H1 (cell line): ENCODE results near the gene CHAC1. TPM values are rescaled to one million over a fixed set of nuclear protein-coding genes. Genes with fewer than 3 reads are reported as not detected.

Source experiments
- CTCF ChIA-PET: fragments of 300-600 bp; sonication (Branson Sonifier 250); formaldehyde crosslinking; loops from one replicate; lab custom pipeline; 2021; ENCODE audit not compliant: partially characterized antibody; lab: Charles Lee
- POLR2A ChIA-PET: fragments of 300-600 bp; sonication (Branson Sonifier 250); formaldehyde crosslinking; loops from one replicate; lab custom pipeline; 2021; ENCODE audit warnings: inconsistent platforms; ENCODE audit not compliant: partially characterized antibody; lab: Charles Lee
- DNase-seq, 2 experiments: peaks; one replicate each; pipeline versions ENCODE4 v3.0.0 to v3.0.0-alpha.2; 2010 to 2022; ENCODE audit warnings: low spot score in 2 of 2, low read depth in 1 of 2, mixed read lengths in 1 of 2
- FAIRE-seq: peaks from 2 replicates; lab custom pipeline; 2011; peaks lifted over from hg19 to GRCh38; lab: Jason Lieb, UNC
- H2AFZ ChIP-seq: 2 replicates; pipeline ENCODE4 v1.8.1; 2012; ENCODE audit warnings: low read length, inconsistent platforms
- H2AK5ac ChIP-seq: 2 replicates; pipeline ENCODE4 v1.6.1; 2013; ENCODE audit warnings: low read depth, low read length
- H2BK120ac ChIP-seq: replicated peaks from 2 replicates; pipeline ENCODE3; 2013; ENCODE audit warnings: low read depth, low read length, inconsistent platforms
- H2BK12ac ChIP-seq: 2 replicates; pipeline ENCODE4 v1.6.1; 2013; ENCODE audit warnings: low read depth, low read length
- H2BK15ac ChIP-seq: 2 replicates; pipeline ENCODE4 v1.6.1; 2013; ENCODE audit warnings: low read length
- H2BK20ac ChIP-seq: 2 replicates; pipeline ENCODE4 v1.6.1; 2013; ENCODE audit warnings: low read length
- H2BK5ac ChIP-seq: 2 replicates; pipeline ENCODE4 v1.6.1; 2013; ENCODE audit warnings: low read depth, low read length
- H3K14ac ChIP-seq: 2 replicates; pipeline ENCODE4 v1.6.1; 2013; ENCODE audit warnings: inconsistent platforms; ENCODE audit not compliant: insufficient read length
- H3K18ac ChIP-seq: 2 replicates; pipeline ENCODE4 v1.6.1; 2013; ENCODE audit warnings: low read length; ENCODE audit errors: extremely low read depth
- H3K23ac ChIP-seq: 2 replicates; pipeline ENCODE4 v1.6.1; 2013; ENCODE audit warnings: inconsistent platforms; ENCODE audit not compliant: insufficient read length
- H3K23me2 ChIP-seq: 2 replicates; pipeline ENCODE4 v1.6.1; 2013; ENCODE audit warnings: low read depth, low read length
- H3K27ac ChIP-seq: 2 replicates; pipeline ENCODE4 v1.6.1; 2011; ENCODE audit warnings: low read depth, low read length, inconsistent platforms
- H3K27me3 ChIP-seq, 4 experiments: replicated peaks in 1 of 4; 1 replicate in 1 of 4; 2 replicates in 3 of 4; pipeline versions ENCODE4 v1.6.1 to v1.8.1; 2011 to 2013; ENCODE audit warnings: low read length in 3 of 4, mild to moderate bottlenecking in 3 of 4, inconsistent platforms in 2 of 4, mixed read lengths in 2 of 4, moderate library complexity in 1 of 4; ENCODE audit not compliant: control insufficient read depth in 3 of 4, insufficient read depth in 3 of 4; ENCODE audit errors: extremely low read depth in 1 of 4
- H3K36me3 ChIP-seq, 4 experiments: 2 replicates each; pipeline versions ENCODE4 v1.6.1 to v1.8.1; 2011 to 2013; ENCODE audit warnings: mild to moderate bottlenecking in 4 of 4, low read length in 3 of 4, moderate library complexity in 2 of 4, control low read depth in 1 of 4, inconsistent platforms in 1 of 4; ENCODE audit not compliant: insufficient read depth in 4 of 4, control insufficient read depth in 2 of 4
- H3K4ac ChIP-seq: replicated peaks from 2 replicates; pipeline ENCODE3; 2013; ENCODE audit warnings: low read length, low read depth, mixed read lengths, inconsistent platforms; ENCODE audit not compliant: insufficient read length
- H3K4me1 ChIP-seq, 4 experiments: replicated peaks in 1 of 4; 1 replicate in 1 of 4; 2 replicates in 3 of 4; pipeline versions ENCODE4 v1.6.1 to v1.8.1; 2011 to 2013; ENCODE audit warnings: low read length in 3 of 4, inconsistent platforms in 2 of 4, mixed read lengths in 1 of 4; ENCODE audit not compliant: insufficient read depth in 4 of 4, control insufficient read depth in 3 of 4
- H3K4me2 ChIP-seq, 2 experiments: 2 replicates each; pipeline versions ENCODE4 v1.6.1 to v1.8.1; 2011 to 2013; ENCODE audit warnings: low read depth in 2 of 2, low read length in 2 of 2, control low read depth in 1 of 2, inconsistent platforms in 1 of 2, mild to moderate bottlenecking in 1 of 2; ENCODE audit not compliant: insufficient read depth in 1 of 2
- H3K4me3 ChIP-seq, 4 experiments: fragments of 200-600, 300-600 bp in 1 of 4; sonication (generic), shearing (Covaris generic), sonication (Bioruptor Twin) in 1 of 4; 2 replicates each; pipeline versions ENCODE4 v1.5.1 to v1.8.1; 2011 to 2016; ENCODE audit warnings: low read length in 4 of 4, low read depth in 3 of 4, control low read depth in 2 of 4, inconsistent platforms in 2 of 4, mild to moderate bottlenecking in 2 of 4, mixed read lengths in 1 of 4, moderate library complexity in 1 of 4; ENCODE audit not compliant: insufficient read depth in 2 of 4; ENCODE audit errors: extremely low read depth in 1 of 4
- H3K56ac ChIP-seq: replicated peaks from 2 replicates; pipeline ENCODE3; 2013; ENCODE audit warnings: low read depth, mild to moderate bottlenecking, mixed read lengths, low read length, inconsistent platforms; ENCODE audit not compliant: insufficient read length
- H3K79me1 ChIP-seq: 2 replicates; pipeline ENCODE4 v1.6.1; 2013; ENCODE audit warnings: low read depth, low read length, control low read depth
- H3K79me2 ChIP-seq, 2 experiments: 2 replicates each; pipeline versions ENCODE4 v1.6.1 to v1.8.1; 2012 to 2013; ENCODE audit warnings: low read length in 2 of 2, mild to moderate bottlenecking in 2 of 2, inconsistent platforms in 1 of 2; ENCODE audit not compliant: insufficient read depth in 2 of 2, control insufficient read depth in 1 of 2
- H3K9ac ChIP-seq, 4 experiments: replicated peaks in 1 of 4; 1 replicate in 1 of 4; 2 replicates in 3 of 4; pipeline versions ENCODE4 v1.6.1 to v1.8.1; 2011 to 2013; ENCODE audit warnings: low read depth in 3 of 4, low read length in 3 of 4, control low read depth in 2 of 4, mild to moderate bottlenecking in 2 of 4, moderate library complexity in 2 of 4, inconsistent platforms in 1 of 4; ENCODE audit errors: extremely low read depth in 1 of 4
- H3K9me3 ChIP-seq, 2 experiments: 2 replicates each; pipeline versions ENCODE4 v1.6.1 to v1.8.1; 2012 to 2013; ENCODE audit warnings: mild to moderate bottlenecking in 2 of 2, moderate library complexity in 2 of 2, control low read depth in 1 of 2, inconsistent platforms in 1 of 2, low read depth in 1 of 2, low read length in 1 of 2, mixed read lengths in 1 of 2; ENCODE audit not compliant: insufficient read depth in 2 of 2
- H4K20me1 ChIP-seq, 2 experiments: replicated peaks in 1 of 2; 2 replicates each; pipeline versions ENCODE3 to v1.8.1; 2011 to 2013; ENCODE audit warnings: inconsistent platforms in 2 of 2, low read length in 2 of 2, mild to moderate bottlenecking in 1 of 2; ENCODE audit not compliant: insufficient read depth in 2 of 2, control insufficient read depth in 1 of 2
- H4K5ac ChIP-seq: 2 replicates; pipeline ENCODE4 v1.6.1; 2013; ENCODE audit warnings: low read length, low read depth, mixed read lengths, inconsistent platforms; ENCODE audit not compliant: insufficient read length
- H4K8ac ChIP-seq: 2 replicates; pipeline ENCODE4 v1.8.0; 2013; ENCODE audit warnings: mild to moderate bottlenecking, moderate library complexity, low read length, inconsistent platforms; ENCODE audit not compliant: insufficient read depth; ENCODE audit errors: extremely low read depth
- H4K91ac ChIP-seq: replicated peaks from 2 replicates; pipeline ENCODE3; 2013; ENCODE audit warnings: low read length, mixed read lengths, inconsistent platforms; ENCODE audit not compliant: insufficient read length
- FOSL1 ChIP-seq: IDR thresholded peaks from 2 replicates; pipeline ENCODE4 v1.6.1; 2011; ENCODE audit warnings: mild to moderate bottlenecking, low read depth, low read length, moderate library complexity; ENCODE audit not compliant: insufficient read depth
- GTF2F1 ChIP-seq: IDR thresholded peaks from 2 replicates; pipeline ENCODE4 v1.6.1; 2012; ENCODE audit warnings: low read depth, low read length, improper control_type of control experiment, borderline replicate concordance
- HDAC2 ChIP-seq, 2 experiments: fragments of 300-600 bp in 1 of 2; sonication (generic) in 1 of 2; IDR thresholded peaks; 2 replicates each; pipeline ENCODE4 v1.6.1; 2011 to 2012; ENCODE audit warnings: low read depth in 2 of 2, low read length in 2 of 2, mild to moderate bottlenecking in 2 of 2, moderate library complexity in 2 of 2, borderline replicate concordance in 1 of 2, inconsistent platforms in 1 of 2
- KDM5A ChIP-seq: fragments of 200-600 bp; IDR thresholded peaks from 2 replicates; pipeline ENCODE4 v1.7.1; 2012; ENCODE audit warnings: mild to moderate bottlenecking, low read length, inconsistent platforms, mixed read lengths
- POLR2AphosphoS5 ChIP-seq: IDR thresholded peaks from 2 replicates; pipeline ENCODE4 v1.6.1; 2011; ENCODE audit warnings: low read depth, low read length
- RAD21 ChIP-seq, 2 experiments: IDR thresholded peaks in 1 of 2; conservative IDR thresholded peaks in 1 of 2; 2 replicates each; pipeline ENCODE4 v1.6.1; 2011; ENCODE audit warnings: low read depth in 2 of 2, low read length in 2 of 2, improper control_type of control experiment in 1 of 2, inconsistent platforms in 1 of 2, mild to moderate bottlenecking in 1 of 2, moderate library complexity in 1 of 2
- SAP30 ChIP-seq: fragments of 300-600 bp; sonication (generic); IDR thresholded peaks from 2 replicates; pipeline ENCODE4 v1.7.1; 2012; ENCODE audit warnings: low read length, moderate library complexity, mild to moderate bottlenecking, inconsistent platforms; ENCODE audit not compliant: insufficient read depth, insufficient replicate concordance
- SP2 ChIP-seq: IDR thresholded peaks from 2 replicates; pipeline ENCODE4 v1.6.1; 2012; ENCODE audit warnings: mild to moderate bottlenecking, low read length, inconsistent platforms
- TAF7 ChIP-seq: optimal IDR thresholded peaks from 2 replicates; pipeline ENCODE3; 2011; ENCODE audit warnings: low read depth, mild to moderate bottlenecking, inconsistent platforms, low read length, moderate library complexity, borderline replicate concordance
- TEAD4 ChIP-seq: IDR thresholded peaks from 2 replicates; pipeline ENCODE4 v1.6.1; 2012; ENCODE audit warnings: low read depth, low read length, inconsistent platforms, mixed read lengths
- YY1 ChIP-seq: IDR thresholded peaks from 2 replicates; pipeline ENCODE4 v1.6.1; 2011; ENCODE audit warnings: low read depth, mild to moderate bottlenecking, low read length
- ZNF274 ChIP-seq: IDR thresholded peaks from 2 replicates; pipeline ENCODE4 v1.7.0; 2012; ENCODE audit warnings: low read length, borderline replicate concordance; ENCODE audit errors: extremely low read depth
- WGBS, 2 experiments: shearing (Covaris generic) in 1 of 2; methylation state at CpG; one replicate each; pipeline versions ENCODE4 v1.1.6 to v1.1.7; 2013 to 2015; ENCODE audit warnings: low lambda C conversion rate in 2 of 2, mixed read lengths in 2 of 2, inconsistent platforms in 1 of 2, low coverage in 1 of 2, missing lambda C conversion rate in 1 of 2; ENCODE audit not compliant: insufficient replicate concordance in 2 of 2, insufficient coverage in 1 of 2, insufficient read length in 1 of 2; ENCODE audit errors: extremely low coverage in 1 of 2, missing lambda C conversion rate in 1 of 2; 5-methylcytosine and 5-hydroxymethylcytosine counted together
- polyA plus RNA-seq, 7 experiments: library from polyadenylated mRNA; depleted of rRNA in 3 of 7; stranded (reverse) in 5 of 7; unstranded in 2 of 7; fragments of >200 nt in 5 of 7; fragments of 200-250 nt in 2 of 7; gene quantifications; 1 replicate in 5 of 7; 2 replicates in 1 of 7; 4 replicates in 1 of 7; pipeline versions ENCODE4 v1.2.1 to v1.2.3, GENCODE V29; 2011 to 2013; ENCODE audit warnings: missing spikeins in 2 of 7, mixed read lengths in 2 of 7
- total RNA-seq: library from RNA; stranded (reverse); fragmentation: NEBNext Ultra II Directional; extraction: Animal tissue kit (Norgen Biotek cat#: 25700); gene quantifications from 2 replicates; pipeline ENCODE4 v1.2.1, GENCODE V29; 2021

CHAC1 gene
- total and polyA plus RNA-seq, 2 of the 8 experiments (the other 6 are each of a cell fraction or from before 2014, with no cell fraction given): 34.3 to 159 TPM

GRCh38 chr15:40955930-40956540 is 2.8 kb downstream of the CHAC1 start:
- Histone ChIP-seq H4K5ac (no peak overlapping the region), H2BK120ac (no peak overlapping the region), H3K56ac (no peak overlapping the region), H2AK5ac (no peak overlapping the region), H3K23me2 (peaks cover 10% of the 10 kb centered on the region), H3K27ac (no peak overlapping the region), H3K79me2 (peaks cover 0 to 28% of the 10 kb centered on the region in 2 experiments; a peak in 2 of 4 replicates), H2BK12ac (no peak overlapping the region), H3K4me2 (peak overlapping the region; percentile 17 to 84; a peak in 2 of 4 replicates), H4K8ac (0 out of 2 replicates have a peak overlapping the region, but pooled peaks have one; percentile 26), H3K4me1 (peaks cover 2 to 11% (median 8%) of the 10 kb centered on the region in 4 experiments; a peak in 6 of 7 replicates), H3K36me3 (peaks cover 8 to 33% (median 12%) of the 10 kb centered on the region in 4 experiments), H4K91ac (no peak overlapping the region), H3K9ac (no peak overlapping the region), H3K79me1 (no peaks in the 10 kb centered on the region; the same call in 1 of the 2 replicates), H2BK15ac (no peak overlapping the region), H2BK20ac (no peak overlapping the region), H3K14ac (no peak overlapping the region), H3K23ac (no peak overlapping the region), H3K18ac (no peak overlapping the region), H3K4me3 (peak overlapping the region in 1 of 4 experiments; percentile 92; a peak in 2 of 8 replicates), H2BK5ac (peak overlapping the region; percentile 31; the same call in 1 of the 2 replicates), H2AFZ (no peak overlapping the region), H3K4ac (no peak overlapping the region), H3K9me3 (no peaks in the 10 kb centered on the region), H4K20me1 (peaks cover 0 to 12% of the 10 kb centered on the region in 2 experiments), H3K27me3 (no peaks in the 10 kb centered on the region)
- POLR2A ChIA-PET: interaction anchor here (0.7 to 43.8 kb wide), 14 partner anchors 4 to 377 kb away, joined by 3 to 1505 read pairs (median 6); partner anchors contain the start of genes CHAC1, DLL4, NUSAP1 and OIP5
- 90% methylated on average over 3 of the region's 3 CpGs; no CpG with 5 or more reads in 1 of the 2 experiments for WGBS, 2 experiments
- no peak for DNase-seq
- CTCF ChIA-PET: interaction anchor here (1.1 to 7.8 kb wide), 5 partner anchors 14 to 51 kb away, joined by 3 to 60 read pairs (median 17); partner anchors contain the start of gene DLL4
- no peak for FAIRE-seq
- TF ChIP-seq SAP30: no peak
- no peak for TF ChIP-seq KDM5A
- TF ChIP-seq GTF2F1: no peak
- no peak for TF ChIP-seq TAF7
- TF ChIP-seq YY1: no peak
- TF ChIP-seq TEAD4: no peak
- TF ChIP-seq HDAC2 (IDR thresholded peaks at IDR 0.05; ENCODE audit: borderline replicate concordance in 1 of 2, low read depth in 2 of 2, low read length in 2 of 2): no peak
- no peak for TF ChIP-seq ZNF274
- TF ChIP-seq SP2: no peak
- no peak for TF ChIP-seq POLR2AphosphoS5
- TF ChIP-seq RAD21 (IDR thresholded peaks at IDR 0.05 in 1 of 2, conservative IDR thresholded peaks at IDR 0.05 in 1 of 2; ENCODE audit: low read depth in 2 of 2, low read length in 2 of 2): no peak
- no peak for TF ChIP-seq FOSL1
